Astrocyte (in vitro differentiated cells and primary cell): ENCODE data around the gene ZSCAN10. TPM values are rescaled to one million over a fixed set of nuclear protein-coding genes. Genes with fewer than 3 reads are reported as not detected.

ENCODE experiments used
- DNase-seq: peaks from one replicate; pipeline ENCODE4 v3.0.0-alpha.2; 2010; ENCODE audit warnings: low read depth
- FAIRE-seq: peaks from 2 replicates; lab custom pipeline; 2011; peaks lifted over from hg19 to GRCh38; lab: Jason Lieb, UNC
- H2AFZ ChIP-seq: 2 replicates; pipeline ENCODE4 v1.6.0; 2012; ENCODE audit warnings: low read depth, low read length, inconsistent platforms
- H3K27ac ChIP-seq: 2 replicates; pipeline ENCODE4 v1.5.1; 2011; ENCODE audit warnings: low read depth, low read length, inconsistent platforms
- H3K27me3 ChIP-seq: 2 replicates; pipeline ENCODE4 v1.6.0; 2011; ENCODE audit warnings: low read length, inconsistent platforms; ENCODE audit not compliant: insufficient read depth
- H3K36me3 ChIP-seq: 2 replicates; pipeline ENCODE4 v1.5.1; 2011; ENCODE audit warnings: low read length, inconsistent platforms; ENCODE audit not compliant: insufficient read depth
- H3K4me1 ChIP-seq: 2 replicates; pipeline ENCODE4 v1.5.1; 2011; ENCODE audit warnings: low read length, inconsistent platforms; ENCODE audit not compliant: insufficient read depth
- H3K4me2 ChIP-seq: 2 replicates; pipeline ENCODE4 v1.6.0; 2012; ENCODE audit warnings: low read length, inconsistent platforms
- H3K4me3 ChIP-seq: 2 replicates; pipeline ENCODE4 v1.5.1; 2011; ENCODE audit warnings: low read depth, mild to moderate bottlenecking, low read length, inconsistent platforms; ENCODE audit not compliant: insufficient read depth
- H3K79me2 ChIP-seq: 2 replicates; pipeline ENCODE4 v1.6.0; 2012; ENCODE audit warnings: mild to moderate bottlenecking, low read length, inconsistent platforms; ENCODE audit not compliant: insufficient read depth
- H3K9ac ChIP-seq: 2 replicates; pipeline ENCODE4 v1.6.0; 2012; ENCODE audit warnings: mild to moderate bottlenecking, low read length, inconsistent platforms
- H3K9me3 ChIP-seq: 2 replicates; pipeline ENCODE4 v1.5.1; 2012; ENCODE audit warnings: low read depth, mild to moderate bottlenecking, low read length, inconsistent platforms; ENCODE audit not compliant: insufficient read depth
- H4K20me1 ChIP-seq: 2 replicates; pipeline ENCODE4 v1.6.0; 2012; ENCODE audit warnings: low read length, inconsistent platforms; ENCODE audit not compliant: insufficient read depth
- H3K27ac Mint-ChIP-seq: one replicate; pipeline ENCODE4 v1.8.0; 2021; ENCODE audit warnings: mild to moderate bottlenecking, mixed read lengths; ENCODE audit not compliant: unreplicated experiment
- H3K27me3 Mint-ChIP-seq: one replicate; pipeline ENCODE4 v1.8.0; 2021; ENCODE audit warnings: low read depth, mixed read lengths; ENCODE audit not compliant: unreplicated experiment
- H3K36me3 Mint-ChIP-seq: one replicate; pipeline ENCODE4 v1.8.0; 2021; ENCODE audit warnings: low read depth, mixed read lengths; ENCODE audit not compliant: unreplicated experiment
- H3K4me1 Mint-ChIP-seq: one replicate; pipeline ENCODE4 v1.8.0; 2021; ENCODE audit warnings: low read depth, mixed read lengths; ENCODE audit not compliant: unreplicated experiment
- H3K4me3 Mint-ChIP-seq: one replicate; pipeline ENCODE4 v1.8.0; 2021; ENCODE audit warnings: mild to moderate bottlenecking, moderate library complexity, mixed read lengths; ENCODE audit not compliant: unreplicated experiment
- H3K9me3 Mint-ChIP-seq: one replicate; pipeline ENCODE4 v1.8.0; 2021; ENCODE audit warnings: mild to moderate bottlenecking, mixed read lengths; ENCODE audit not compliant: unreplicated experiment
- EZH2 ChIP-seq: IDR thresholded peaks from 2 replicates; pipeline ENCODE4 v1.6.1; 2012; ENCODE audit warnings: mild to moderate bottlenecking, low read length, inconsistent platforms; ENCODE audit not compliant: insufficient read depth
- total RNA-seq: library from RNA; stranded (reverse); gene quantifications from 2 replicates; pipeline ENCODE4 v1.2.1, GENCODE V29; 2021
- TF ChIP-seq, protein P1 (sequence below): IDR thresholded peaks from 2 replicates; pipeline ENCODE4 v1.5.1; 2011; ENCODE audit warnings: low read depth, mild to moderate bottlenecking, inconsistent platforms, low read length, moderate library complexity; ENCODE audit not compliant: insufficient read depth

Gene ZSCAN10
- total RNA-seq, 1 donor from 2014 or later, result 0.25 TPM

DNA sequence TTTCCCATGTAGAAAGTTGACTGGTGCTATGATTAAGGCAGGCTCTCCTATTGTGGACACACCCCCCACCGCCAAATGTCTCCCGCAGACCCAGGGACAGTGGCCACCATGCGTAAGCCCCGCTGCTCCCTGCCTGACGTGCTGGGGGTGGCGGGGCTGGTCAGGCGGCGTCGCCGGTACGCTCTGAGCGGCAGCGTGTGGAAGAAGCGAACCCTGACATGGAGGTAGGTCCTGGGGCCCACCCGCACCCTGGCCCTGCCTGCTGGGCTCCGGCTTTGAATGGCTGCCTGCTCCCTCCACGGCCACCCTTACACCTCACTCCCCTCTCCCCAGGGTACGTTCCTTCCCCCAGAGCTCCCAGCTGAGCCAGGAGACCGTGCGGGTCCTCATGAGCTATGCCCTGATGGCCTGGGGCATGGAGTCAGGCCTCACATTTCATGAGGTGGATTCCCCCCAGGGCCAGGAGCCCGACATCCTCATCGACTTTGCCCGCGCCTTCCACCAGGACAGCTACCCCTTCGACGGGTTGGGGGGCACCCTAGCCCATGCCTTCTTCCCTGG lies 49.1 kb downstream of the ZSCAN10 start:
- Histone ChIP-seq H3K4me1 (peaks cover 8% of the 10 kb centered on the region), H2AFZ (no peak overlapping the region), H3K9me3 (no peaks in the 10 kb centered on the region), H3K79me2 (no peaks in the 10 kb centered on the region), H3K4me2 (no peak overlapping the region), H3K36me3 (no peaks in the 10 kb centered on the region), H3K27ac (no peak overlapping the region), H3K4me3 (no peak overlapping the region), H4K20me1 (peaks cover 3% of the 10 kb centered on the region), H3K27me3 (peaks cover 20% of the 10 kb centered on the region), H3K9ac (no peak overlapping the region)
- Mint-ChIP-seq H3K27me3 (peaks cover 30% of the 10 kb centered on the region), H3K27ac (no peak overlapping the region), H3K4me3 (no peak overlapping the region), H3K36me3 (peaks cover 2% of the 10 kb centered on the region), H3K4me1 (no peaks in the 10 kb centered on the region), H3K9me3 (peaks cover 3% of the 10 kb centered on the region)
- no peak for TF ChIP-seq EZH2
- TF ChIP-seq, protein P1, sequence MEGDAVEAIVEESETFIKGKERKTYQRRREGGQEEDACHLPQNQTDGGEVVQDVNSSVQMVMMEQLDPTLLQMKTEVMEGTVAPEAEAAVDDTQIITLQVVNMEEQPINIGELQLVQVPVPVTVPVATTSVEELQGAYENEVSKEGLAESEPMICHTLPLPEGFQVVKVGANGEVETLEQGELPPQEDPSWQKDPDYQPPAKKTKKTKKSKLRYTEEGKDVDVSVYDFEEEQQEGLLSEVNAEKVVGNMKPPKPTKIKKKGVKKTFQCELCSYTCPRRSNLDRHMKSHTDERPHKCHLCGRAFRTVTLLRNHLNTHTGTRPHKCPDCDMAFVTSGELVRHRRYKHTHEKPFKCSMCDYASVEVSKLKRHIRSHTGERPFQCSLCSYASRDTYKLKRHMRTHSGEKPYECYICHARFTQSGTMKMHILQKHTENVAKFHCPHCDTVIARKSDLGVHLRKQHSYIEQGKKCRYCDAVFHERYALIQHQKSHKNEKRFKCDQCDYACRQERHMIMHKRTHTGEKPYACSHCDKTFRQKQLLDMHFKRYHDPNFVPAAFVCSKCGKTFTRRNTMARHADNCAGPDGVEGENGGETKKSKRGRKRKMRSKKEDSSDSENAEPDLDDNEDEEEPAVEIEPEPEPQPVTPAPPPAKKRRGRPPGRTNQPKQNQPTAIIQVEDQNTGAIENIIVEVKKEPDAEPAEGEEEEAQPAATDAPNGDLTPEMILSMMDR, result no peak
- no peak for DNase-seq
- FAIRE-seq, result no peak

DNA sequence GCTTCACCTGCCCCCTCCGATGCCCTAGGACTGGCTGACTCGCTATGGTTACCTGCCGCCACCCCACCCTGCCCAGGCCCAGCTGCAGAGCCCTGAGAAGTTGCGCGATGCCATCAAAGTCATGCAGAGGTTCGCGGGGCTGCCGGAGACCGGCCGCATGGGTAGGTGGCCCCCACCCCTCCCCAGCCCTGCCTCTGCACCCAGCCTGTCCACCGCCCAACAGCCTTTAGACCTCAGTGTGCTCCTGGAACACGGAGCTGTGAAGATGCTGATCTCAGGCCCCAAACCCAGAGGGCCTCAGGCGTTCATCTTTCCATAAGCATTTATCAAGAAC lies 51.7 kb downstream of the ZSCAN10 start:
- no peak overlapping the region for H3K27ac Mint-ChIP-seq
- peaks cover 39% of the 10 kb centered on the region for H3K27me3 Mint-ChIP-seq
- H3K4me1 Mint-ChIP-seq, result no peaks in the 10 kb centered on the region
- no peak overlapping the region for H3K4me3 ChIP-seq
- H2AFZ ChIP-seq, result no peak overlapping the region
- no peak overlapping the region for H3K9ac ChIP-seq
- H4K20me1 ChIP-seq, result no peaks in the 10 kb centered on the region
- H3K4me1 ChIP-seq, result peaks cover 8% of the 10 kb centered on the region
- no peak overlapping the region for H3K27ac ChIP-seq
- TF ChIP-seq, protein P1, result no peak
- no peak for TF ChIP-seq EZH2
- H3K27me3 ChIP-seq, result peaks cover 20% of the 10 kb centered on the region
- FAIRE-seq (no peak), DNase-seq (no peak)
- no peak overlapping the region for H3K4me2 ChIP-seq
- H3K36me3 Mint-ChIP-seq, result no peaks in the 10 kb centered on the region
- H3K36me3 ChIP-seq, result no peaks in the 10 kb centered on the region
- no peaks in the 10 kb centered on the region for H3K9me3 Mint-ChIP-seq
- no peaks in the 10 kb centered on the region for H3K9me3 ChIP-seq
- H3K79me2 ChIP-seq, result no peaks in the 10 kb centered on the region
- peak overlapping the region; percentile 54 for H3K4me3 Mint-ChIP-seq

DNA sequence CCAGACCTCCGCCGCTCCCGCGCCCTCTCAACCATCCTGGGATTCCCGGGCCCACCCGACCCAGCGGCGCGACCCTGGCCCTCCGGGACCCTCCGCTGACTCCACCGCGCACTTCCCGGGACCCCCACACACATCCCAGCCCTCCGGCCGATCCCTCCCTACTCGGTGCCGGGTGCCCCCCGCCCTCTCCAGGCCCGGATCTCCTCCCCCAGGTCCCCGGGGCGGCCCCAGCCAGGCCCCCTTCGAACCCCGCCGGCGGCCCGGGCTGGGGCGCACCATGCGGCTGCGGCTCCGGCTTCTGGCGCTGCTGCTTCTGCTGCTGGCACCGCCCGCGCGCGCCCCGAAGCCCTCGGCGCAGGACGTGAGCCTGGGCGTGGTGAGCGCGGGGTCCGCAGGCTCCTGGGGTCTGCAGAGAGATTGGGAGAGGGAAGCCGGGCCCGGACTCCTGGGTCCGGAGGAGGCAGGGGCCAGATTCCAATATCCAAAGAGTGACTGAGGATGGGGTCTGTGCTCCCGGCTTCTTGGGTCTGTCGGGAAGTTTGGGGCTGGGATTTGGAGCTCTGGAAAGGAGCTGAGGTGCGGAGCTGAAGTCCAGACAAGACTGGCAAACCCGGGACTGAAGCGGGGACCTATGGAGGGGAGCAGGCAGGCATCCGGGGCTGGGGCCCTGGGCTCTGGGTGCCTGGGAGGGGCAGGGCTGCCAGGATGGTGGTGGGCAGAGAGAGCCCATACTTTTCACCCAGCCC lies 52.3 kb downstream of the ZSCAN10 start:
- no peaks in the 10 kb centered on the region for H3K9me3 Mint-ChIP-seq
- no peak overlapping the region for H3K27ac Mint-ChIP-seq
- H2AFZ ChIP-seq, result no peak overlapping the region
- no peaks in the 10 kb centered on the region for H3K4me1 Mint-ChIP-seq
- H3K9ac ChIP-seq, result no peak overlapping the region
- peak overlapping the region; percentile 50 for H3K4me3 Mint-ChIP-seq
- peaks cover 37% of the 10 kb centered on the region for H3K27me3 Mint-ChIP-seq
- FAIRE-seq, result no peak
- no peak overlapping the region for H3K27ac ChIP-seq
- DNase-seq, result no peak
- H3K36me3 Mint-ChIP-seq, result no peaks in the 10 kb centered on the region
- no peaks in the 10 kb centered on the region for H3K9me3 ChIP-seq
- no peaks in the 10 kb centered on the region for H3K79me2 ChIP-seq
- H3K4me1 ChIP-seq, result peaks cover 8% of the 10 kb centered on the region
- TF ChIP-seq EZH2, result peak; percentile 93
- TF ChIP-seq, protein P1, result no peak
- no peaks in the 10 kb centered on the region for H3K36me3 ChIP-seq
- H3K27me3 ChIP-seq, result peaks cover 20% of the 10 kb centered on the region
- peak overlapping the region; percentile 84 for H3K4me2 ChIP-seq
- no peak overlapping the region for H3K4me3 ChIP-seq
- no peaks in the 10 kb centered on the region for H4K20me1 ChIP-seq
